ENCODE measurements around the gene MAST3. TPM values are rescaled to one million over a fixed set of nuclear protein-coding genes. Genes with fewer than 3 reads are reported as not detected.

Gene MAST3
- total RNA-seq, 3 donors from 2014 or later, result 25.2 to 37.3 (median 34.7) TPM

DNA sequence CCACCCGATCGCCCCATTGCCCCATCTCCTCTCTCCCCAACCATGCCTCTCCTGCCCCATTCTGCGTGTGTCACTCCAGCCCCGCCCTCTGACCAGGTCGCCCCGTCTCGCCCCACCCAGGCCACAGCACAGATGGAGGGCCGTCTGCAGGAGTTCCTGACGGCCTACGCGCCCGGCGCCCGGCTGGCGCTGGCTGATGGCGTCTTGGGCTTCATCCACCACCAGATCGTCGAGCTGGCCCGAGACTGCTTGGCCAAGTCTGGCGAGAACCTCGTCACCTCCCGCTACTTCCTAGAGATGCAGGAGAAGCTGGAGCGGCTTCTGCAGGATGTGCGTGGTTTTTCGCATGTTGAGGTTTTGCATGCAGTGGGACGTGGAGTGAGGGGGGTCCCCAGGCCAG lies 26.2 kb downstream of the MAST3 start:
- intact Hi-C loops (cut with DNase I, micrococcal nuclease), result no loop called here
- DNase-seq (no peak), ATAC-seq (no peak)
- Histone ChIP-seq H3K36me3 (ENCODE audit: low read depth) (no peaks in the 10 kb centered on the region), H3K4me1 (ENCODE audit: low read depth) (peaks cover 1% of the 10 kb centered on the region), H3K9me3 (no peaks in the 10 kb centered on the region), H3K4me3 (no peak overlapping the region)
- TF ChIP-seq, protein P1, sequence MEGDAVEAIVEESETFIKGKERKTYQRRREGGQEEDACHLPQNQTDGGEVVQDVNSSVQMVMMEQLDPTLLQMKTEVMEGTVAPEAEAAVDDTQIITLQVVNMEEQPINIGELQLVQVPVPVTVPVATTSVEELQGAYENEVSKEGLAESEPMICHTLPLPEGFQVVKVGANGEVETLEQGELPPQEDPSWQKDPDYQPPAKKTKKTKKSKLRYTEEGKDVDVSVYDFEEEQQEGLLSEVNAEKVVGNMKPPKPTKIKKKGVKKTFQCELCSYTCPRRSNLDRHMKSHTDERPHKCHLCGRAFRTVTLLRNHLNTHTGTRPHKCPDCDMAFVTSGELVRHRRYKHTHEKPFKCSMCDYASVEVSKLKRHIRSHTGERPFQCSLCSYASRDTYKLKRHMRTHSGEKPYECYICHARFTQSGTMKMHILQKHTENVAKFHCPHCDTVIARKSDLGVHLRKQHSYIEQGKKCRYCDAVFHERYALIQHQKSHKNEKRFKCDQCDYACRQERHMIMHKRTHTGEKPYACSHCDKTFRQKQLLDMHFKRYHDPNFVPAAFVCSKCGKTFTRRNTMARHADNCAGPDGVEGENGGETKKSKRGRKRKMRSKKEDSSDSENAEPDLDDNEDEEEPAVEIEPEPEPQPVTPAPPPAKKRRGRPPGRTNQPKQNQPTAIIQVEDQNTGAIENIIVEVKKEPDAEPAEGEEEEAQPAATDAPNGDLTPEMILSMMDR (IDR thresholded peaks at IDR 0.05), result no peak

DNA sequence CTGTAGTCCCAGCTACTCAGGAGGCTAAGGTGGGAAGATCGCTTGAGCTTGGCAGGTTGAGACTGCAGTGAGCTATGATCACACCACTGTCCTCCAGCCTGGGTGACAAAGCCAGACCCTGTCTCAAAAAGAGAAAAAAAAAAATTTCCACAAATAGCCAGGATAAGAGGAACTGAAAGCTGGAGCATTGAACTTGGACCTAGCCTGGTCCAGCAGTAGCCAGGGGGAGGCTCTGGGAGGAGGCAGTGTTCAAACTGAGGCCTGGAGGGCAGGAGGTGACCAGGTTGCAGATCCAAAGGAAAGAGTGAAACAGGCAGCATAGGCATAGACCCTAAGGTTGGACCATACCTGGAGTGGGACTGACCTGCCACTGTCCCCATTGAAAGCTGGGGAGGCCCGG lies 28.5 kb downstream of the MAST3 start:
- H3K36me3 ChIP-seq (ENCODE audit: low read depth), result no peaks in the 10 kb centered on the region
- no peaks in the 10 kb centered on the region for H3K4me1 ChIP-seq (ENCODE audit: low read depth)
- no peak for DNase-seq
- H3K9me3 ChIP-seq, result no peaks in the 10 kb centered on the region
- TF ChIP-seq, protein P1 (IDR thresholded peaks at IDR 0.05), result no peak
- no peak for ATAC-seq
- intact Hi-C loops (cut with DNase I, micrococcal nuclease), result no loop called here
- no peak overlapping the region for H3K4me3 ChIP-seq

DNA sequence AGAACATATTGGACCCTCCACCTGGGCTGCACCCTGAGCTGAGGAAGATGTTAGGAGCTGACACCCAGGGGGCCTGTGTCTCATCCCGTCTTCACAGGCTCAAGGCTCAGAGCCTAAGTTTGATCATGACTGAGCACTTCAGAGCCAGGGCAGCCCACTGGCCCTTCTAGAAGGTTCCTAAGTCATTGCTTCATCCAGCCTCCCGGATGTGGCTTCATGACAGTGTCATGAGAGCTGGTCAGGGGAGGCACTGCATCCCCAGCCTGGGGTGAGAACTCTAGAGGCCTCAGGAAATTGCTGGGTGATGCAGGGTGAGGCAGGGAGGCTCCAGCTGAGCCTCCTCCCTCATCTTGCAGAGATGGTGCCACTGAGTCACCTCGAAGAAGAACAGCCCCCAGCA lies 30.5 kb downstream of the MAST3 start:
- DNase-seq, result no peak
- Histone ChIP-seq H3K4me1 (ENCODE audit: low read depth) (no peaks in the 10 kb centered on the region), H3K9me3 (no peaks in the 10 kb centered on the region), H3K36me3 (ENCODE audit: low read depth) (no peaks in the 10 kb centered on the region), H3K4me3 (no peak overlapping the region)
- TF ChIP-seq, protein P1 (IDR thresholded peaks at IDR 0.05), result no peak
- peak; percentile 12 for ATAC-seq
- intact Hi-C loops (cut with DNase I, micrococcal nuclease), result no loop called here

DNA sequence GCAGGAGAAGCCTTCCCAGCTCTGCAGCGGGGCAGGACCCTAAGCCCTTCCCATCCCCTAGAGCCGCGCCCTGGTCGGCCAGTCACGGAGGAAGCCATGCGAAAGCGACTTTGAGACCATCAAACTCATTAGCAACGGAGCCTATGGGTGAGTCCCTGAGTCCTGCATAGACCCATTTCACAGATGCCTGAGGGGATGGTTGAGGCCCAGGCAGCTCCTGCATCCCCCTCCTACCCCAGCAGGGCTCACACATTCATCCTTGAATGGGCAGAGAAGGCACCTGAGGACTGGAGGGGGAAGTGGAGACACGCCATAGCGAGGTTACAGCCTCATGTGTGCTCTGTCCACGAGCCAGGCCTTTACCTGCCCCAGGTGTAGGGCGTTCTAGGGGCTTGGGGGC lies 31.2 kb downstream of the MAST3 start:
- ATAC-seq (no peak), DNase-seq (no peak)
- no peaks in the 10 kb centered on the region for H3K4me1 ChIP-seq (ENCODE audit: low read depth)
- no peaks in the 10 kb centered on the region for H3K36me3 ChIP-seq (ENCODE audit: low read depth)
- no peaks in the 10 kb centered on the region for H3K9me3 ChIP-seq
- TF ChIP-seq, protein P1 (IDR thresholded peaks at IDR 0.05), result no peak
- H3K4me3 ChIP-seq, result no peak overlapping the region
- intact Hi-C loops (cut with DNase I, micrococcal nuclease), result no loop called here

DNA sequence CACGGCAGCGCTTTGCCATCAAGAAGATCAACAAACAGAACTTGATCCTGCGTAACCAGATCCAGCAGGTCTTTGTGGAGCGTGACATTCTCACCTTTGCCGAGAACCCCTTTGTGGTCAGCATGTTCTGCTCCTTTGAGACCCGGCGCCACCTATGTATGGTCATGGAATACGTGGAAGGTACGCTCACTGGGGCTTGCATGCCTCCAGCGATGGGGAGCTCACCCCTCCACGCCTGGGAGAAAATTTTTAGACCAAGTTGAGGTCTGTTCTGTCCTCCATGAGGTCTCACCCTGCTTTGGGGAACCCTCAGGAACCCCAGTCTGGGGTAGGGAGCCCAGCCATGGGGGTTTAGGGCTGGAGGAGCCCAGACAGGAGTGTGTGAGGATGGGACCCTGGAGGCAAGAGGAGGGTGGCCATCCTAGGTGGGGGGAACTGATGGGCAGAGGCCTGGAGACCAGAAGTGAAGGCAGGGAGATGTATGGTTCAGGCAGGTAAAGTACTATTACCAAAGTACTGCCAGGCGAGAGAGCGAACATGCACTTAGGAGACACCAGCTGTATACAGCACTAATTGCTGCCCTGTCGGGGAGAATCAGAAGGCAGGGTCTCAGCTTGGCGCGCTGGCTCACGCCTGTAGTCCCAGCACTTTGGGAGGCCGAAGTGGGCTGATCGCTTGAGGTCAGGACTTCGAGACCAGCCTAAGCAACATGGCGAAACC lies 33.1 kb downstream of the MAST3 start:
- no peaks in the 10 kb centered on the region for H3K9me3 ChIP-seq

More for the DNA sequence above, 33.1 kb downstream of the MAST3 start:
- H3K4me1 ChIP-seq (ENCODE audit: low read depth), result peaks cover under 1% of the 10 kb centered on the region
- no peaks in the 10 kb centered on the region for H3K36me3 ChIP-seq (ENCODE audit: low read depth)
- no peak for DNase-seq
- H3K4me3 ChIP-seq, result no peak overlapping the region
- intact Hi-C loops (cut with DNase I, micrococcal nuclease), result no loop called here
- TF ChIP-seq, protein P1 (IDR thresholded peaks at IDR 0.05), result no peak
- ATAC-seq, result no peak
